ENCODE results near the gene NDUFAF4. TPM values are rescaled to one million over a fixed set of nuclear protein-coding genes. Genes with fewer than 3 reads are reported as not detected.

The NDUFAF4 gene
- total and polyA plus RNA-seq, 2 experiments from 2014 or later: 35.1 to 233 TPM

GRCh38 chr6:96947055-96947454 lies 49.4 kb upstream of the NDUFAF4 start:
- Mint-ChIP-seq H3K4me1 (peaks cover 6% of the 10 kb centered on the region), H3K27me3 (ENCODE audit: insufficient read depth, low read depth, poor library complexity) (no peaks in the 10 kb centered on the region), H3K27ac (no peak overlapping the region), H3K36me3 (ENCODE audit: low read depth) (no peaks in the 10 kb centered on the region), H3K4me3 (no peak overlapping the region), H3K9me3 (no peaks in the 10 kb centered on the region)
- no peaks in the 10 kb centered on the region for H3K79me2 ChIP-seq (replicated peaks; ENCODE audit: insufficient read depth)
- H3K36me3 ChIP-seq (ENCODE audit: insufficient read depth): no peaks in the 10 kb centered on the region
- TF ChIP-seq ETS1 (IDR thresholded peaks at IDR 0.05) (no peak), NANOG (IDR thresholded peaks at IDR 0.05; ENCODE audit: borderline replicate concordance) (no peak), EZH2 (IDR thresholded peaks at IDR 0.05; ENCODE audit: low read depth, unreplicated experiment) (no peak), CREB1 (CRISPR knock-in tag; IDR thresholded peaks at IDR 0.05; ENCODE audit: low read depth) (no peak)
- no peak for DNase-seq (ENCODE audit: low spot score)
- H3K4me3 ChIP-seq: no peak overlapping the region
- no peaks in the 10 kb centered on the region for H4K20me1 ChIP-seq (replicated peaks; ENCODE audit: insufficient read depth)
- H3K4me1 ChIP-seq (ENCODE audit: insufficient read depth): peaks cover 9% of the 10 kb centered on the region; the same call in 1 of the 2 replicates
- no peaks in the 10 kb centered on the region for H3K27me3 ChIP-seq (ENCODE audit: insufficient read depth)
- no peak for ATAC-seq
- no peak overlapping the region for H2AFZ ChIP-seq
- H3K27ac ChIP-seq (ENCODE audit: low read depth): no peak overlapping the region
- H3K9me2 ChIP-seq (ENCODE audit: insufficient read depth): no peaks in the 10 kb centered on the region
- no peak overlapping the region for H3K4me2 ChIP-seq
- H3F3A ChIP-seq (replicated peaks; ENCODE audit: low read depth): no peaks in the 10 kb centered on the region

- DNase-seq (ENCODE audit: low spot score) (no peak), ATAC-seq (no peak)
- H3K9me3 Mint-ChIP-seq: no peaks in the 10 kb centered on the region
- no peaks in the 10 kb centered on the region for H3K36me3 Mint-ChIP-seq (ENCODE audit: low read depth)
- H3K27ac ChIP-seq (ENCODE audit: low read depth): no peak overlapping the region
- H4K20me1 ChIP-seq (replicated peaks; ENCODE audit: insufficient read depth): no peaks in the 10 kb centered on the region
- no peaks in the 10 kb centered on the region for H3K36me3 ChIP-seq (ENCODE audit: insufficient read depth)
- H2AFZ ChIP-seq: no peak overlapping the region
- peaks cover 3% of the 10 kb centered on the region; the same call in 2 of the 3 replicates for H3K4me1 Mint-ChIP-seq
- no peaks in the 10 kb centered on the region for H3K4me1 ChIP-seq (ENCODE audit: insufficient read depth)
- no peak overlapping the region for H3K4me3 Mint-ChIP-seq
- no peak overlapping the region for H3K4me3 ChIP-seq
- H3F3A ChIP-seq (replicated peaks; ENCODE audit: low read depth): no peaks in the 10 kb centered on the region
- H3K27ac Mint-ChIP-seq: no peak overlapping the region
- H3K27me3 ChIP-seq (ENCODE audit: insufficient read depth): no peaks in the 10 kb centered on the region
- TF ChIP-seq ZNF331 (CRISPR knock-in tag; IDR thresholded peaks at IDR 0.05; ENCODE audit: low read depth): no peak
- no peak for TF ChIP-seq ZNF114 (CRISPR knock-in tag; IDR thresholded peaks at IDR 0.05)
- TF ChIP-seq NANOG (IDR thresholded peaks at IDR 0.05; ENCODE audit: borderline replicate concordance): no peak
- no peak for TF ChIP-seq STAT1 (IDR thresholded peaks at IDR 0.05; ENCODE audit: unreplicated experiment)
- TF ChIP-seq EZH2 (IDR thresholded peaks at IDR 0.05; ENCODE audit: low read depth, unreplicated experiment): no peak
- TF ChIP-seq POLR2AphosphoS5 (IDR thresholded peaks at IDR 0.05; ENCODE audit: low read depth): no peak
- TF ChIP-seq ETS1 (IDR thresholded peaks at IDR 0.05): no peak
- no peak for TF ChIP-seq EZH2phosphoT487 (IDR thresholded peaks at IDR 0.05; ENCODE audit: unreplicated experiment)
- TF ChIP-seq JUNB (IDR thresholded peaks at IDR 0.05; ENCODE audit: unreplicated experiment): no peak
- H3K79me2 ChIP-seq (replicated peaks; ENCODE audit: insufficient read depth): no peaks in the 10 kb centered on the region
- H3K27me3 Mint-ChIP-seq (ENCODE audit: insufficient read depth, low read depth, poor library complexity): no peaks in the 10 kb centered on the region
- no peaks in the 10 kb centered on the region for H3K9me2 ChIP-seq (ENCODE audit: insufficient read depth)
- no peak overlapping the region for H3K4me2 ChIP-seq
Measured at GRCh38 chr6:96943555-96944215, 46.0 kb upstream of the NDUFAF4 start.
